Fibroblast of skin of right quadriceps (primary cell): ENCODE data around the gene CD86.
"Not testable (repeated sequence)": the region's sequence is repeated elsewhere in the genome, so short reads cannot be mapped to it uniquely, and the experiment has no call there.

ENCODE experiments used
- DNase-seq: peaks from one replicate; pipeline ENCODE4 v3.0.0-alpha.2; 2013

Gene CD86, protein sequence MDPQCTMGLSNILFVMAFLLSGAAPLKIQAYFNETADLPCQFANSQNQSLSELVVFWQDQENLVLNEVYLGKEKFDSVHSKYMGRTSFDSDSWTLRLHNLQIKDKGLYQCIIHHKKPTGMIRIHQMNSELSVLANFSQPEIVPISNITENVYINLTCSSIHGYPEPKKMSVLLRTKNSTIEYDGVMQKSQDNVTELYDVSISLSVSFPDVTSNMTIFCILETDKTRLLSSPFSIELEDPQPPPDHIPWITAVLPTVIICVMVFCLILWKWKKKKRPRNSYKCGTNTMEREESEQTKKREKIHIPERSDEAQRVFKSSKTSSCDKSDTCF

DNA sequence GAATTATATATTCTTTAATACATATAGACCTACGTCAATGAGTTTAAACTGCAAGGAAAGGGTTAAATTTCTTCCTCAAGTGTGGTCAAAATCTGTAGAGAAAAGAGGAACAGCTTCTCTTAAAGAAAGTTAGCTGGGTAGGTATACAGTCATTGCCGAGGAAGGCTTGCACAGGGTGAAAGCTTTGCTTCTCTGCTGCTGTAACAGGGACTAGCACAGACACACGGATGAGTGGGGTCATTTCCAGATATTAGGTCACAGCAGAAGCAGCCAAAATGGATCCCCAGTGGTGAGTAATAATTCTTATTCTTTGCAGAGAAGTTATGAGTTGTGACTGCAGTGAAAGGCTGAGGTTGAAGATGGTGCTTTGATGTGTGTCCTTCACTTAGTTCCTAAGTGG is at the start of gene CD86:
Gene CD86 (plus strand): TSS at position 148 of the 400 bp plus-strand sequence. CDS start 128 bp downstream, at position 276.
- DNase-seq: no peak

DNA sequence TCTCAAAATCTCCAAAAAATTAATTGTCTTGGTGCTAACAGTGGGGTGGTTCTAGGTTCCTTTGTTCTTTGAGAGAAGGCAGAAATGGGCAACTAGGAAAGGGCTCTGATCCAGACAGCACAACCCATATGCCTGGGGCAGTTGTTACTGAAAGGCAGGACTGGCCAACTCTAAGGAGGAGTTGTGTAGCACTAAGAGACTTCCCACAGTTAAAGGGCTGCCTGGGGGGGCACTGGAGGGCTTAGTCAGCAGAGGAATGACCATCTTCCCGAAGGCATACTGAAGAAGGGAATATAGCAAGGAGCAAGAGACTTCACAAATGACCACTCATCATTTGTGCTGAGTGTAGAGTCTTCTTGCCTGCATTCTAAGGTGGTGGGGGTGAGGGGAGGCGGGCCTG is 48.9 kb upstream of the CD86 start:
- no peak for DNase-seq

DNA sequence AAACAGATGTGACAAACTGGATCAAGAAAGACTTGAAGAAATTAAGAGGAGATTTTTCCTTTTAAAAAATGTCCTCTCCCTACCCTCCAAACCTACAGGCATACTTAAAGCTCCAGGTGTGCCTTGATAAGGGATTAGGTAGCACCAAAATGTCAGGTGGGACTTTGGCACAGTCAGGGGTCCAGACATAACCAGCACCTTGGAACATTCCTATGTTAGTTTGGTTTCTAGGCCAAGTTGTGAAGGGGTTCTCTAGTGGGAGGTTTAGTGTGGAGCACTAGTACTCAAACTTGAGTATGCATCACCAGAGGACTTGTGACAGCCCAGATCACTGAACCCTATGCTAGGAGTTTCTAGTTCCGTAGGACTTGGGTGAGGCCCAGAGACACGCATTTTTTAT is 47.0 kb upstream of the CD86 start:
- no peak for DNase-seq

DNA sequence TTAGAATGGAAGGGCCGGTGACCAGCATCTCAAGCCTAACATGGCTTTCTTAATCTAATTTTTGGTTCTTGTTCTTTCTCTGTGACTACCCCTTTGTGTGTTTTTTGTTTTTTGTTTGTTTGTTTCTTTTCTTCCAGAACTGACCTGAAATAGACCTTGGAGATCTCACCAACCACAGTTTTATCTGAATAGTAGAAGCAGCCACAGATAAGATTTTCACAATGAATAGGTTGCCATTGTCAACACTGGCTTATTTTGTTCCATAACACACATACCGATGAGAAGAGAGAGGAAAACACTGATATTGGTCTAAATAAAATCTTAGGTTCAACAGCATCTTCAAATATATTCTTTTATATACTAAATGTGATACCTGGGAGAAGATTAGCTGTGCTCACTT is 44.7 kb upstream of the CD86 start:
- no peak for DNase-seq

DNA sequence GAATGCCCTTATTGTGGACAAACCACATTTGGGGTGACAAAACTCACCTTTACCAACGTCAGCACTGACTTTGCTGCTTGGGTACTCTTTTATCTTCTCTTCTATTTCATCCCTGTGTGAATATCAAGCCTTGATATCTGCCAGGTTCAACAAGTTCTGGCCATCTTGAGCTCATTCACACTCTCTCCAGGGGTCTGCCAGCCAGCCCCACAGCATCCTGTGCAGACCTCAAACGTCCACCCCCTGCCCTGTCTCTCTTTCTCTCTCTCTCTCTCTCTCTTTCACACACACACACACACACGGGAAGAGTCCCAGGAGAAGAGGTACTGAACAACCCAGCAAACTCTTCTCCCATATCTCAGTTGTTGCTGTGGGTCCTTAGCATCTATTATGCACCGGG is 43.8 kb upstream of the CD86 start:
- DNase-seq: no peak

DNA sequence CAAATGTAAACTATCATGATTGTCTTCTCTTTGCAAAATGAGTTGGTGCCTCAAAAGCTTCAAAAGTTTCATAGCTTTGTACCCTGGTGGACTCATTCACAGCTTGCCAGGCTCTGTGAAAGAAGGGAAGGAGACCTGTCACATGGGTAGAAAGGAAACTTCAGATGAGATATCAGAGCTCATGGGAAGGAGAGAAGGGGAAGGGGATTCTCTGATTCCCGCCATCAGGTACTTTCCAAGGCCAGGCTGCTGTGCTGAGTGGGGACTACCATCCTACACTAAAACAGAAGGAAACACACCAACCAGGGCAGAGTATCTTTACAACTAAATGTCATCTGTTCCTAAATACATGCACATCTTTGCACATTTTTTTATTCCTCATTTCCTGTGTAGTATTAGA is 42.3 kb upstream of the CD86 start:
- DNase-seq: no peak

DNA sequence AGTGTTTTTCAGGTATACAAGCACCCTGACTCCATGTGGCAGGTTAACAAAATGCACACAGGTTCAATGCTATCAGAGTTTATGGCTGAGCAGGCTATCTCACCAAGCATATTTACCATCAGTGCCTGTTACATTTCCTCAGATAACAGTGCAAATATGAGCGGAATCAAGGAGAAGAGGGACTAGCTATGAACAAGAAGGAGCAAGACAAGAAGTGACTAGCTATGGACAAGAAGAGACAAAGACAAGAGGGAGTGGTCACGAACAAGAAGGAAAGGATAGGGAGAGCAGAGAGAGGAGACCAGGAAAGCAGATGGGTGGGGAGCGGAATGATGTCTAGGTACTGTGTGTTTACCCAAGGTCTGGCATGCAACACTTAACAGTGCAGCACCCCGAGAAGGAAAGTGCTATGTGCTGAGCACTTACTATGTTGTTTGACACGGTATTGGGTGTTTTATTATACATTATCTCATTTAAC is 41.7 kb upstream of the CD86 start:
- no peak for DNase-seq

DNA sequence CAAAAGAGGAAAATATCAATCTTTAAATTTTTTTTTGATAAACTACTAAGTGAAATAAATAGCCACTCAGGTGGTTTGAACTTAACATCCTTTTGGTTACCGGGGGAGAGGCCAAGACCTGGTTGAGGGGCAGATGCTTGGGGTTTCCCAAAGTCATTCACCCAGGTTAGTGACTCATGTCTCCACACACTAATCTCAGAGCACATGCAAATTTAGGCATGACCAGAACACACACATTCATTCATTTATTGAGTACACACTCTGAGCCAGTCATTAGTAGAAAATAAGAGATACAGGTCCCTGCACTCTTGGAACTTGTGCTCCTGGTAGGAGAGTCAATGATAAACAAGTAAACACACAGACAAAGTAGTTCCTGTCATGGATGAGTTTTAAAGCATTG is 40.4 kb upstream of the CD86 start:
- no peak for DNase-seq

DNA sequence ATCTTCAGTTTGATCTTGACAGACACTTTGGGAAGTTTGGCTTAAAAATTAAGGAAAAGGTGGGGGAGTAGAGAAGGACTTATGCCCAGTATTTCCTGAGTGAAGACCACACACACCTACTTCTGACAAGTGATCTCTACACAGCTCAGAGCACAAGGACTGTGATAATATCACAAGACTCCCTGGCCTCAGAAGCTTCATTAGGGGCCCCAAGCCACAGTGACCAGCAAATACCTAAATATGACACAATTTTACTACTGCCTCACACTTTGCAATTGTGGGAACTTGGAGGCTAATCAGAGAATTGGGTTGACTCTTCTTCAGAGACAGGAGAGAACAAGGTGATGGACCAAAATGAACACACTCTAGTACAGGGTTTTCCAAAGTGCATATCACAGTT is 35.7 kb upstream of the CD86 start:
- no peak for DNase-seq

DNA sequence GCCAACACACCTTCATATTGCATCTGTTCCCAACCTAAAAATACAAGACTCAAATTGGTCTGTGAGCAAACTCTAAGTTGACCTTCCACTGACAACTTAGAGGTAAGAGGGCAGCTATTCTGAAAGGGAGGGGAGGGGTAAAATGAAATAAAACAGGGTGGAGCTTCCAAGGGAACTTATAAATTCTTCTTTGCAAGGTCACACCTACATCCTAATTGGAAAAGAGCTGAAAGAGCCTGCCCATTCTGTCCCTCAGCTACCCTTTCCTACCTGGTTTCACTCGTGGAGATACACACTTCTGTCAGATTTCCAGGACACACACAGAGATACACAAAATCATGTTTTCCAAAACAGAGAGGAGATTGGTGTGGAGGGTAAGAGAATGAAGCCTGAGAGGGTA is 34.1 kb upstream of the CD86 start:
- DNase-seq: no peak

DNA sequence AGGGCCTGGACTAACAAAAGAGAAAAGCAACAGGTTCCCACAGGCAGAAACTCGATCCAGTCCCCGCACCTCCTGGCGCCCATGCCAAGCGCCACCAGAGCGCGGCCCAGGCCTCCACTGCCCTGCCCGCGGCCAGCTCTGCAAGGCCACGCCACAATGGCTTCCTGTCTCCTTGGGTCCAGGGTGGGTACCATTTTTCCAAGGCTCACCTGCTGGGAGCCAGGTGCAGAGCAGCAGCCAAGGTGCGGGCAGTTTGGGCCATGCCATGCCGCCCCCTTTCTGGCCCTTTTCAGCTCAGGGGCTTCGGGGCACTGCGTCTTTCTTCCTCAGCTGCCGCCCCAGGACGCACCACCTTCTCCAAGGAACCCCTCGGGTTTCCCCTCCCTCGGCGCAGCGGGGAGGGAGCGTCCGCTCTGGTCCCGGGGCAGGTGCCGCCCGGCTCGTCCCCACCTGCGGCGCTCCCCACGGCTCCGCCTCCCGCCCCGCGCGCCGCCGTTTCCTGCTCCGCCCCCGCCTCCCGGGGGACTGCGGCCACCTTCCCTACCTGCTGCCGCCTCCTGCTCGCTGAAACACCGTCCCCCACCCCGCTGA is 33.3 kb upstream of the CD86 start, which contains the start of gene ILDR1:
Gene ILDR1 (minus strand): TSS at position 437 of the 591 bp plus-strand sequence. CDS start 170 bp downstream, at position 267.
- DNase-seq: no peak

DNA sequence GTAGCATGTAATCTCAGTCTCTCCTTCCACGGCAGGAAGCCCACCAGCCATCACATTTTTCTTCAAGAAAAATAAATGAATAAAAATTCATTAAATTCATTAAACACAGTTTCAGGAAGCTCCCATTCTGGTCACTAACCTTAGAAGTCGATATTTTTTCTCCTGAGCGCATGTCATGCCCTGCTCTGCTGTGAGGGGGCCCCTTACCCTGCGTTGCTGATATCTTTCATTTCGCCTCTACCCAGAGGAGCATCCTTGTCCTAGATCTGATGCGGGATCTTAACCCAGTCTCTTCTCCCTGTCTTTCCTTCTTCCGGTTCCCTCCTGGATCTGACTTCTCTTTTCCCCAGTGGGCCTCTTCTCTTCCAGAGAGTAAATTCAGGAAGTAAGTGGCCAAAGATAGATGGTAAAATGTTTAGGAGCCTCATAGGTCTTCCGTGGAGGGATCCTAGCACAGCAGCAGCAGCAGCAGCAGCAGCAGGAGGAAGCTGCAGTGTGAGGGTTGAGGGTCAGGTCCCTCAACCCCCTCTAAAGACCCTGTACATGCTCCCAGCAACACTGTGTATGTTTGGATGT is 31.7 kb upstream of the CD86 start:
- DNase-seq: no peak

DNA sequence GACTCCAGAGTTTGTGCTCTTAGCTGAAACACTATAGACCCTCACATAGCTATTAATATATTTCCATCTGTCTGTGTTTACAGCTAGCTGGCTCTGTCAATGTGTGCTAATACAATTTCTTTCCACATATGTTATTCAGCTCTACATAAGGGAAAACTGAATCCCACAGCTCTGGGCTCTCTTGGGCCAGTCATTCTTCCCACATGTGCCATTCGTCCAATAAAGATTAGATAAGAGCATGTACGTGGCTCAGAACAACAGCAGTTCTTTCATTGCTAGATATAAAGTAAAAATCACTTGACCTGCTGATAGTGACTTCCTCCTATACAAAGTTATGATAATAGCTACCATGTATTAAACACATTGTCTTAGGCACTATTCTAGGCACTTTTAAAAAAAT is 30.4 kb upstream of the CD86 start:
- DNase-seq: no peak

DNA sequence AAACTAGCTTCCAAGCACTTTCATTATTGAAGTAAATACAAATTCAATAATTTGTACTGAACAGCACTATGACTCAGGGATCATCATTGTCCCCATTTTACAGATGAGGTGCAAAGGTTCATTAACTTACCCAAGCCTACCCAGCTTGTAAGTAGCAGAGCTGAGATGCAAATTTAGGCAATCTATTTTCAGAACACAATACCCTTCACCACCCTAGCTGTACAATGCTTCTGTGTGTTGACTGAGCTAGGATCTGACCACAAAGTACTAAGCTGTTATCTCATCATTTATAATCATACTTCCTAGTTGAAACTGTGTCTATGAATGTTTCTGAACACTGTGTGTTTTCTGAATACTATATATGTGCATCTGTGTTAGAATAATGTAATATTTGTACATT is 29.9 kb upstream of the CD86 start:
- no peak for DNase-seq

DNA sequence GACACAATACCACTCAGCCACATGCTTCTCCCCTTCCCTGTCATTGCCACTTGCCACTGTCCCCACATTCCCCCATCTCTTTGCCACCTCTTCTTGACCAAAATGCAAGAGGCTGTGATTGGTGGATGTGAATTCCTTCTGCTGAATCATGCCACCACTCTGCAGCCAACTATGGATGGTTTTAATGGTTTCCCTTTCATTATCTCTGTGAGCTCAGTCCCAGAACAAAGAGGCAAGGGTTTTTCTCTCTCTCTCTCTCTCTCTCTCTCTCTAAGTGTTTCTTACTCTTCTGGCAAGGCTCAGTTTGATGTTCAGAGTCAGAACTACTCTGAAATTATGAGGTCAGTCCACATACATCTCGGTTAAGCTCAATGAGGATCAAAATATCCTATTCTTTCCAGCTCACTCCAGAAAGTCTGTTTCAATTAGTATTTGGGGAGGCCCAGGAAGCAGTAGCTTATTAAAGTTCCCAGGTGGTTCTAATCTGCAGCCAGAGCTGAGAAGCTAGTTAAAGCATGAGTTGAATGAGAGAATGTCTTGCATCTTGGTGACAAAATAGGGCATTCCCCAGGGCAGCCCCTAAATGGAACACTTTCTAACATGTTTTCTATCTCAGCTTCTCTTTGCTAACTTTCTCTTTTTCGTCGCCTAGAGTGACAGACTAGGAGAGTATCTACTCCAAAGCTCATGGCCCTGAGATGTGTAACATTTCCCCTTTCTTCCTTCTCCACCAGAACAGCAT is 24.6 kb upstream of the CD86 start:
- DNase-seq: no peak

DNA sequence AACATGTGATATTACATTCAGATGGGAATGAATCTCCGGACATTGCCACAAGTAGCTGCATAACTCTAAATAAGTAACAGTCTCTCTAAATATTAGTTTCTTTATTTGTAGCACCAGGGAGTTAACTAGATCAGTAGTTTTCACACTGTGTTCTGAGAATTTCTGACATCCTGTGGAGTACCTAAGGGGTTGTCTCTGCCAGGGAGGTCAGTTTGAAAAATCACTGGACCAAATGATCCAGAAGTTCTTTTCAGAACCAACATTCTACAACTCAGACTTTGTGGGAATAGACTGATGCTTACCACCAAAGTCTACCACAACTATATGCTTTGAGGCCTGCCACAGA is 24.1 kb upstream of the CD86 start:
- DNase-seq: no peak

DNA sequence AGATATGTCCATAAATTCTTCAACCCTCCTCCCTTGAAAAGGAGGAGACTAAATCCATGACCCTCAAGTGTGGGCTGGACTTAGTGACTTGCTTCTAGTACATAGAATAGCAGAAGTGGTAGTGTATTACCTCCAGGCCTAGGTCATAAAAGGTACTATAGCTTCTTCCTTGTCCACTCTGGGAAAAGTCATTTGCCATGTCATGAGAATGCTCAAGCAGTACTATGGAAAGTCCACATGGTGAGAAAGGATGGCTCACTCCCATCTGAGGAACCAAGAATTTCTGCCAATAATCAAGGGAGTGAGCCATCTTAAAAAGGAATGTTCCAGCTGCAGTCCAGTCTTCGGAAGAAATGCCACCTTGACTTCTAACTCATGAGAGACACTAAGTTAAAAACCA is 22.6 kb upstream of the CD86 start:
- no peak for DNase-seq

DNA sequence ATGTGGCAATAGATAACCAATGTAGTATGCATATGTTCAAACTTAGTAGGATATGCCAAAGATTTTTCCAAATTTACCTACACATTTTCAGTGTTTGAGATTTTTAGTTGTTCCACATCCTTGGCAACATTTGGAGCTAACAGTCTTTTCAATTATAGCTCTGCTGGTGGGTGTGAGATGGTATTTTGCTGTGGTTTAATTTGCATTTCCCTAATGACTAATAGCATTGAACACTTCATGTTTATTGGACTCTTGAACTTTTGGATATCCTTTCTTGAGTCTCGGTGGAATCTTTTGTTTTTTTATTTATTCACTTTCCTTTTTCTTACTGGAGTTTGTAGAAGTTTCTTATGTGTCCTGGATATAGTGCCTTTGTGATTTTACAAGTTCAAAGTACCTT is 22.1 kb upstream of the CD86 start:
- DNase-seq: no peak

DNA sequence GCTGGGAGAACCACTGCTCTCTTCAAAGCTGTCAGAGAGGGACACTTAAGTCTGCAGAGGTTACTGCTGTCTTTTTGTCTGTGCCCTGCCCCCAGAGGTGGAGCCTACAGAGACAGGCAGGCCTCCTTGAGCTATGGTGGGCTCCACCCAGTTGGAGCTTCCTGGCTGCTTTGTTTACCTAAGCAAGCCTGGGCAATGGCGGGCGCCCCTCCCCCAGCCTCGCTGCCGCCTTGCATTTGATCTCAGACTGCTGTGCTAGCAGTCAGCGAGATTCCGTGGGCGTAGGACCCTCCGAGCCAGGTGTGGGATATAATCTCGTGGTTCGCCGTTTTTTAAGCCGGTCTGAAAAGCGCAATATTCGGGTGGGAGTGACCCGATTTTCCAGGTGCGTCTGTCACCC is 7.9 kb upstream of the CD86 start:
- not testable (repeated sequence) for DNase-seq

DNA sequence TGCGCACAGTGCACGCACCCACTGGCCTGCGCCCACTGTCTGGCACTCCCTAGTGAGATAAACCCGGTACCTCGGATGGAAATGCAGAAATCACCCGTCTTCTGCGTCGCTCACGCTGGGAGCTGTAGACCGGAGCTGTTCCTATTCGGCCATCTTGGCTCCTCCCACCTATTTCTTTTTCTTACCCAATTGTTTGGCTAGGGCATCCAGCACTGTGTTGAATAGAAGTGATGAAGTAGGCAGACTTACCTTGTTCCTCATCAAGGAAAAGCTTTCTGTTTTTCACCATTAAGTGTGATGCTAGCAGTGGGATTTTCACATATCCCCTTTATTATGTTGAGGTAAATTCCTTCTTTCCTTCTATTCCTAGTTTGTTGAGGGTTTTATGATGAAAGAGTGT is 7.4 kb upstream of the CD86 start:
- not testable (repeated sequence) for DNase-seq

DNA sequence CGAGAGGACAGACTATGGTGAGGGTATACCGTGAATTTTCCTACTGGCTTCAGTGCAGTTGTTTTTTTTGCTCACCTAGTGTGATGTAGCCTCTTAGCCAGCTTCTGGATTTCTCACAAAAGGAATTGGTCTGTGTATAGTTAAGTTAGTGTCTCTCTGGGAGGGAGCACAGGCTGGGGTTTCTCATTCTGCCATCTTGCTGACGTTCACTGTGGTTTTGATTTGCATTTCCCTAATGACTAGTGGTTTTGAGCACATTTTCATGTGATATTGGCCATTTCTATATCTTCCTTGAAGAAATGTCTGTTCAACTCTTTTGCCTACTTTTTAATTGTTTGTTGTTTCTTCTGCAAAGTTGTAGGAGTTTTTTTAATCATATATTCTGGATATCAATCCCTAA is 2.2 kb upstream of the CD86 start:
- DNase-seq: no peak

DNA sequence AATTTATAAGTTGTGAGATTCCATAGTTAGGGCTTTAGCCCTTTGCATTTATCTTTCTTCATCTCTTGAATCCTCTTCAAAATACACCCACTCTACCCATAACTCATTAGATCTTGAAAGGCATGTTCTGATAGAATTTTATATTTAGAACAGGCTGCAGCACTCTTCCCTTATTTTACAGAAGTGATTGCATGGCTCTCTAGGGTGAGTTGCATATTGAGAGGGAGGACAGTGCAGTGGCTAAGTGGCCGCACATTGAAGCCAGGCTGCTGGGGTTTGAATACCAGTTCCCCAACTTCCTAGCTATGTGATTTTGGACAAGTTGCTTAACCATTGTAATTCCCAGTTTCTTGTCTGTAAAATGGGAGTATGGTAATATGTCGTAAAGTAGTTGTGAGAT is 2.5 kb downstream of the CD86 start:
- DNase-seq: no peak

DNA sequence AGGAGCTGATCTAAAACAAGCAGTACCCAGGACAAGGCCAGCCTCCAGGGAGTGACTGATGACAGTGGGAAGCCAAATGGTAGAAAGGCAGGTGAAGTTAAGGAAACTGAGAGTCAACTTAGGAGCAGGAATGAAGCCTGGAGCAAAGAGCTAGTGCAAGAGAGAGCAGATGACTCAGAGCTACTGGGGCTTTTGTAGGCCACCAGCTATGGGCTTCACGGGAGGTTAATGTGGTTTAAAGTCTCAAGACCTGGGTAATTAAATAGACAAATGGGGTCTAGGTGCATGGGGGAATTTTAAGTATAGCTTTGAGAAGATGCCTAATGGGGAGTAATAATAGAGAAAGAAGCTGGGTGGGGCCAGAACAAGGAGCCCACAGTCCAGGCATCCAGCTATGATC is 3.1 kb downstream of the CD86 start:
- DNase-seq: no peak
